Testis (tissue), 3 donors: Measurements from ENCODE around the gene CUL5. TPM values are rescaled to one million over a fixed set of nuclear protein-coding genes. Genes with fewer than 3 reads are reported as not detected.

Experiments used
- DNase-seq: peaks from one replicate; pipeline ENCODE4 v3.0.0-alpha.2; 2019
- H3K27ac ChIP-seq, 2 donors: fragments of 200-600 bp; sonication (generic); one replicate each; pipeline ENCODE4 v1.5.1; 2019
- H3K27me3 ChIP-seq: fragments of 200-600 bp; sonication (generic); one replicate; pipeline ENCODE4 v1.5.1; 2019
- H3K36me3 ChIP-seq: fragments of 200-600 bp; sonication (generic); one replicate; pipeline ENCODE4 v1.5.1; 2017; ENCODE audit warnings: low read depth; ENCODE audit errors: missing control alignments
- H3K4me1 ChIP-seq: fragments of 200-600 bp; sonication (generic); one replicate; pipeline ENCODE4 v1.5.1; 2019
- H3K4me3 ChIP-seq, 2 donors: fragments of 200-600 bp; sonication (generic); one replicate each; pipeline ENCODE4 v1.5.1; 2017 to 2019
- H3K9me3 ChIP-seq: fragments of 200-600 bp; sonication (generic); one replicate; pipeline ENCODE4 v1.5.1; 2017
- CTCF ChIP-seq, 3 experiments: fragments of 450-650 bp in 2 of 3; fragments of 200-600 bp in 1 of 3; sonication (generic) in 1 of 3; IDR thresholded peaks; one replicate each; pipeline ENCODE4 v1.5.1; 2016 to 2019; ENCODE audit warnings: antibody characterized with exemption in 3 of 3, mild to moderate bottlenecking in 2 of 3, moderate library complexity in 1 of 3
- POLR2A ChIP-seq: fragments of 450-650 bp; IDR thresholded peaks from one replicate; pipeline ENCODE4 v1.6.1; 2017; ENCODE audit warnings: antibody characterized with exemption, mild to moderate bottlenecking, moderate library complexity
- WGBS, 2 donors: methylation state at CpG; one replicate each; pipeline ENCODE4 v1.1.5; 2018; 5-methylcytosine and 5-hydroxymethylcytosine counted together
- intact Hi-C: fragments of 100-400 bp; cut with DNase I; formaldehyde crosslinking; loops from one replicate; pipeline ENCODE4 v1.15.1; 2023; ENCODE audit warnings: low total_unique reads
- polyA plus RNA-seq: library from polyadenylated mRNA; stranded (reverse); fragments of 350-450 nt; fragmentation: Illumina TruSeq; extraction: RNeasy Lipid Tissue Mini Kit (QIAGEN cat#74804); gene quantifications from one replicate; pipeline ENCODE4 v1.2.3, GENCODE V29; 2014; ENCODE audit warnings: low read depth, low replicate concordance; ENCODE audit not compliant: insufficient read depth
- total RNA-seq, 2 donors: library from RNA; depleted of rRNA; stranded (reverse); fragments of >200 nt; gene quantifications; one replicate each; pipeline ENCODE4 v1.2.3, GENCODE V29; 2016

CUL5 gene
- total and polyA plus RNA-seq, 3 donors from 2014 or later: 9.5 to 34.6 (median 31.2) TPM

GRCh38 chr11:108037636-108038035, 28.9 kb downstream of the CUL5 start:
- TF ChIP-seq POLR2A (no peak), CTCF (IDR thresholded peaks at IDR 0.05) (no peak)
- Histone ChIP-seq H3K36me3 (no peaks in the 10 kb centered on the region), H3K27ac (no peak overlapping the region)

GRCh38 chr11:108048269-108048668, 39.6 kb downstream of the CUL5 start:
- H3K9me3 ChIP-seq: no peaks in the 10 kb centered on the region
- H3K4me3 ChIP-seq: no peak overlapping the region
- TF ChIP-seq POLR2A (no peak), CTCF (IDR thresholded peaks at IDR 0.05) (no peak)
- H3K27me3 ChIP-seq: no peaks in the 10 kb centered on the region
- H3K36me3 ChIP-seq: no peaks in the 10 kb centered on the region
- intact Hi-C loops: no loop called here
- no peaks in the 10 kb centered on the region for H3K4me1 ChIP-seq
- DNase-seq: no peak
- 78 to 89% methylated on average over 1 of the region's 1 CpG for WGBS, 2 donors
- no peak overlapping the region for H3K27ac ChIP-seq

More at GRCh38 chr11:108037636-108038035, 28.9 kb downstream of the CUL5 start:
- Histone ChIP-seq H3K4me1 (no peaks in the 10 kb centered on the region), H3K27me3 (no peaks in the 10 kb centered on the region), H3K4me3 (no peak overlapping the region), H3K9me3 (no peaks in the 10 kb centered on the region)
- intact Hi-C loops: no loop called here
- 72 to 74% methylated on average over 6 of the region's 6 CpGs for WGBS, 2 donors
- DNase-seq: no peak

- DNase-seq: no peak
- H3K36me3 ChIP-seq: no peaks in the 10 kb centered on the region
- no peak overlapping the region for H3K27ac ChIP-seq
- intact Hi-C loops: no loop called here
- no peaks in the 10 kb centered on the region for H3K4me1 ChIP-seq
- H3K9me3 ChIP-seq: no peaks in the 10 kb centered on the region
- no peak overlapping the region for H3K4me3 ChIP-seq
- TF ChIP-seq POLR2A (no peak), CTCF (IDR thresholded peaks at IDR 0.05) (no peak)
- no peaks in the 10 kb centered on the region for H3K27me3 ChIP-seq
- 75 to 80% methylated on average over 2 of the region's 2 CpGs for WGBS, 2 donors
Observed at GRCh38 chr11:108062336-108062735, 53.6 kb downstream of the CUL5 start.

- Histone ChIP-seq H3K27ac (no peak overlapping the region), H3K4me3 (no peak overlapping the region), H3K9me3 (no peaks in the 10 kb centered on the region), H3K27me3 (no peaks in the 10 kb centered on the region), H3K4me1 (no peaks in the 10 kb centered on the region), H3K36me3 (no peaks in the 10 kb centered on the region)
- 90 to 93% methylated on average over 2 of the region's 2 CpGs for WGBS, 2 donors
- intact Hi-C loops: no loop called here
- no peak for DNase-seq
- TF ChIP-seq CTCF (IDR thresholded peaks at IDR 0.05) (no peak), POLR2A (no peak)
Observed at GRCh38 chr11:108063410-108063809, 54.7 kb downstream of the CUL5 start.

- no peak overlapping the region for H3K4me3 ChIP-seq
- TF ChIP-seq CTCF (IDR thresholded peaks at IDR 0.05) (no peak), POLR2A (no peak)
- H3K4me1 ChIP-seq: no peaks in the 10 kb centered on the region
- H3K27ac ChIP-seq: no peak overlapping the region
- H3K36me3 ChIP-seq: no peaks in the 10 kb centered on the region
- no peaks in the 10 kb centered on the region for H3K9me3 ChIP-seq
- intact Hi-C loops: no loop called here
- H3K27me3 ChIP-seq: no peaks in the 10 kb centered on the region
- no peak for DNase-seq
Observed at GRCh38 chr11:108069947-108070346, 61.2 kb downstream of the CUL5 start.
